ENCODE data around the gene OGFOD2.

The OGFOD2 gene

GRCh38 chr12:122944605-122945592, 30.1 kb upstream of the OGFOD2 start:
- no peak overlapping the region for H3K4me3 ChIP-seq (ENCODE audit: low read depth, low read length)
- TF ChIP-seq CTCF (IDR thresholded peaks at IDR 0.05; ENCODE audit: low read depth, low read length), result no peak

- peak; percentile 42; the same call in 1 of the 2 replicates for TF ChIP-seq CTCF (IDR thresholded peaks at IDR 0.05; ENCODE audit: low read depth, low read length)
- no peak overlapping the region for H3K4me3 ChIP-seq (ENCODE audit: low read depth, low read length)
Measured at GRCh38 chr12:122946690-122947341, 28.2 kb upstream of the OGFOD2 start.

GRCh38 chr12:122947352-122947792, 27.7 kb upstream of the OGFOD2 start:
- no peak for TF ChIP-seq CTCF (IDR thresholded peaks at IDR 0.05; ENCODE audit: low read depth, low read length)

GRCh38 chr12:122948605-122949004, 26.4 kb upstream of the OGFOD2 start:
- TF ChIP-seq CTCF (IDR thresholded peaks at IDR 0.05; ENCODE audit: low read depth, low read length), result no peak
- no peak overlapping the region for H3K4me3 ChIP-seq (ENCODE audit: low read depth, low read length)

More at GRCh38 chr12:122947352-122947792, 27.7 kb upstream of the OGFOD2 start:
- H3K4me3 ChIP-seq (ENCODE audit: low read depth, low read length), result no peak overlapping the region

- TF ChIP-seq CTCF (IDR thresholded peaks at IDR 0.05; ENCODE audit: low read depth, low read length), result no peak
- H3K4me3 ChIP-seq (ENCODE audit: low read depth, low read length), result no peak overlapping the region
Measured at GRCh38 chr12:122949405-122949804, 25.6 kb upstream of the OGFOD2 start.

- no peak for TF ChIP-seq CTCF (IDR thresholded peaks at IDR 0.05; ENCODE audit: low read depth, low read length)
- no peak overlapping the region for H3K4me3 ChIP-seq (ENCODE audit: low read depth, low read length)
Measured at GRCh38 chr12:122949816-122950675, 25.0 kb upstream of the OGFOD2 start.
